GM04504 (cell line): ENCODE measurements around the gene PGBD4.
"Not testable (repeated sequence)": the region's sequence is repeated elsewhere in the genome, so short reads cannot be mapped to it uniquely, and the experiment has no call there.

Experiments used
- DNase-seq: peaks from one replicate; pipeline ENCODE4 v3.0.0-alpha.2; 2012; ENCODE audit warnings: low read depth

PGBD4 gene

GRCh38 chr15:34114215-34114614 lies 12.3 kb downstream of the PGBD4 start:
- no peak for DNase-seq

DNA sequence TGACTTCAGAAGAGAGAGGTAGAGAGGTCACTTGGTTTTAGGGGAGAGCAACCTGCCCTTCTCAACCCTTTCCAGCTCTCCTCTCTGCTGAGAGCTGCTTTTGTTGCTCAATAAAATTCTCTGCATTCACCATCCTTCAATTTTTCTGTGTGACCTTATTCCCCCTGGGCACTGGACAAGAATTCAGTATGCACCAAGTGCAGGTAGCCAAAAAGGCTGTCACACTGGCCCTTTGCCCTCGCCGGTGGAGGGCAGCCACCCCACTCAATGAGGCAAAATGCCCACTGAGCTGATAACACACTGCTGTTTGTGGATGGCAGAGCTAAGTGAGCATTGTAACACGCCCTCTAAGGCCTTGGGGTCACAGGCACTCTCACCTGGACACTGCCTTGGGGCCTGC lies 12.9 kb downstream of the PGBD4 start:
- no peak for DNase-seq

GRCh38 chr15:34116620-34117019 lies 14.7 kb downstream of the PGBD4 start:
- DNase-seq = no peak

GRCh38 chr15:34119291-34119690 lies 17.4 kb downstream of the PGBD4 start:
- DNase-seq = no peak

DNA sequence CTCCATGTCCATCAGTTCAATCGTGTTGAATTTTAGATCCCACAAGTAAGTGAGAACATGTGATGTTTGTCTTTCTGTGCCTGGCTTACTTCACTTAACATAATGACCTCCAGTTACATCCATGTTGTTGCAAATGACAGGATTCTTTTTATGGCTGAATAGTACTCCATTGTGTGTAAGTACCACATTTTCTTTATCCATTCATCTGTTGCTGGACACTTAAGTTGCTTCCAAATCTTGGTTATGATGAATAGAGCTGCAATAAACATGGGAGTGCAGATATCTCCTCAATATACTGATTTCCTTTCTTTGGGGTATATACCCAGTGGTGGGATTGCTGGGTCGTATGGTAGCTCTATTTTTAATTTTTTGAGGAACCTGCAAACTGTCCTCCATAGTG lies 18.5 kb downstream of the PGBD4 start:
- DNase-seq = not testable (repeated sequence)

- not testable (repeated sequence) for DNase-seq
Measured at GRCh38 chr15:34121786-34122185, 19.9 kb downstream of the PGBD4 start.

DNA sequence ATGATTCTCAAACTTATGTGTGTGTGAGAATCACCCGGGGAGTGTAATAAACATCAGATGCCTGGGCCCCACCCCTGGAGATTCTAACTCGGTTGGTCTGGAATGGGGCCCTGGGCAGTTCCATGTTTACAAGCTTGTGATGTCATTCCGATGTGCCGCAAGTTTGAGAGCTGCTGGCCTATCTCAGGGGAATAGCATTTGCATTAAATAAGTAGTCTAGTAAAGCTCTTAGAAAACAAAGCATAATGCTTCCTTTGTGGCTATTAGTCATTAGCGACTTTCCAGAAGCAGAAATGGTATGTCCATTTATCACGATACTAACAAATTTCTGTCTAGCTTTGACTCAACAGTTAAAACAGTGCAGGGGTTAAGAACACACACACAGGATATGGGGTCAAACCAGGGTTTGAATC lies 20.9 kb downstream of the PGBD4 start:
- DNase-seq = peak; percentile 73

DNA sequence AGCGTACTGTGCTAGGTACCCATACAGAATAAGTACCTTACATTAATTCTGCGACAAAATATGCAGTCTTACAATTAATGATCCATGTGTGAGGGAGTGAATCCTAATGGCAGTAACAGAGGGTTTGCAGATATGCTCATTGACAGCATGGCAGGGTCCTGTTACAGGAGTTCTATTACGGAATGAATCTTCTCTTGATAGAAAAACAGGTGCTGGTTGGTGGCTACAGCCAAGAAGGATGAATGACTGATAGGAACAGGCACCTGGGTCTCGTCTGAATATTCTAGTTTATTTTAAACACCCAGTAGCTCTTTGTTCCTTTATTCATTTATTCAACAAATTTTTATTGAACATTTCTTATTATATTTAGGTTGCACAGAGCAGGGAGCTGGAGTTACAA lies 22.8 kb downstream of the PGBD4 start:
- no peak for DNase-seq

DNA sequence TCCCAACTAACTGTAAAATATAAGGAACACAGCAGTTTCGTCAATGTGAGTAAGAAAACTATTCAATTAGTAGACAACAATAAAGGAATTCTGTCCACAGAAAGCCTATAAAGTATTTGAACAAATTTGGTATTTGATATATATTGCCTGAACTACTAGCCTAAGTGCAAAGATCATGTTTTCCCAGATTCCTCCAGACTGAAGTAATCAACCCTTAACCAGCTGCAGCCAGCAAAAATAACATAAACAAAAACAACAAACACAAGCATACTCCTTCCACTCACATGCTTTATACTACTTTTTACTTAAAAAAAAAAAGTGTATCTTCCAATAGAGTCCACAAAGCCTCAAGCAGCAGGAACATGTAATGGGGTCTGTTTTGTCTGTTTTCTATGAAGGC lies 24.1 kb downstream of the PGBD4 start:
- DNase-seq = no peak

DNA sequence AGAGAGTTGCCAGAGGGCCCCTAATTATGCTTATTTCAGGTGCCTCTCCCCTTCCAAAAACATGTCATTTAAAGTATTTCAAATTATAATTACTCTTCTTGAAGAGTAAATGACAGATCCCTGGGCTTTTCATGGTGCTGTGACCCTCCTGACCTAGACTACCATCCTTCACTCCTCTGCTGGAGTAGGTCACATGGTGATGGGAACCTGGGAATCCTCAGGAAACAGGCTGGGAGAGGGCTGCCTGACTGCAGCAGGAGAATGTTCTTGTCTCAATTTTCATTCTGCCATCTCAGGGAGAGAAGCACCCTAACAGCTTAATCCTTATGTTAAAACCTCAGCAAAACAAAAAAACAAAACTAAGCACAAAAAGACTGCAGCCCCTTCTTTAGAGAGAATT lies 24.6 kb downstream of the PGBD4 start:
- no peak for DNase-seq

DNA sequence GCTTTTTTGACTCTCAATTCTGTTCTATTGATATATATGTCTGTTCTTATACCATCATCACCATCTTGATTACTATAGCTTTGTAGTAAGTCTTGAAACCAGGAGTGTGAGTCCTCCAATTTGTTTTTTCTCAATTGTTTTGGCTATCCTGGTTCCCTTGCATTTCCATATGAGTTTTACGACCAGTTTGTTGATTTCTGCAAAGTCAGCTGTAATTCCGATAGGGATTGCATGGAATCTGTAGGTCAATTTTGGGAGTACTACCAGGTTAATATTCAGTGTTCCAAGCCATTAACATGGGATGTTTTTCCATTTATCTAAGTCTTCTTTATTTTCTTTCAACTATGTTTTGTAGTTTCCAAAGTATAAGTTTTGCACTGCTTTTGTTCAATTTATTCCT lies 27.0 kb downstream of the PGBD4 start:
- no peak for DNase-seq

- no peak for DNase-seq
Measured at GRCh38 chr15:34132881-34133280, 31.0 kb downstream of the PGBD4 start.

GRCh38 chr15:34133511-34133910 lies 31.6 kb downstream of the PGBD4 start:
- no peak for DNase-seq

DNA sequence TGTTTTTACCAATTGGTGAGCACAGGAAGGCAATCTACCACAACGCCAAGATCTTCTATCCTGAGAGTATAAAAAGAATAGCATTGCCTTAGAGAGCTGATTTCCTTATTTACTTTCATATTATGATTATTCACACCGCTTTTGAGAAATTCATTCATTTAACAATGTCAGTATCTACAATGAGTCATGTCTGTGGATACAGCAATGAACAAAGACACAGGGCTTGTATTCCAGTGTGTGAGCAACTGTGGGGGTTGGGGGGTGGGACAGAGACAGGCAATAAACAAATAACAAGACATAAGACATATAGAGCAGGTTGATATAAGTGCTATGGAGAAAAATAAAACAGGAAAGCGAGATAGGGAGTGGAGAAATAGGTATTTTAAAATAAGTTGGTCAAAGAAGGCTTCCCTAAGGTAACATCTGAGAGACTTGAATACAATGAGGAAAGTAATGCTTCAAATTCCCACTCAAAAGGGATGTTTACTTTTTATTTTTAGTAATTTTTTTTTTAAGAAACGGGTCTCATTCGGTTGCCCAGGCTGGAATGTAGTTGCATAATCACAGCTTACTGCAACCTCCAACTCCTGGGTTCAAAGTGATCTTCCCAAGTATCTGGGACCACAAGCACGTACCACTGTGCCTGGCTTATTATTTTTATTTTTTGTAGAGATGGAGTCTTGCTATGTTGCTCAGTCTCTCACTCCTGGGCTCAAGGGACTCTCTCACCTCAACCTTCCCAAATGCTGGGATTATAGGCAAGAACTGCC lies 45.7 kb downstream of the PGBD4 start:
- DNase-seq = no peak

GRCh38 chr15:34154725-34155204 lies 52.9 kb downstream of the PGBD4 start:
- no peak for DNase-seq

GRCh38 chr15:34155859-34156258 lies 54.0 kb downstream of the PGBD4 start:
- no peak for DNase-seq
